H9 (cell line): ENCODE results near the gene IGF2BP3. TPM values are rescaled to one million over a fixed set of nuclear protein-coding genes. Genes with fewer than 3 reads are reported as not detected.

Source experiments
- DNase-seq: peaks from one replicate; pipeline ENCODE4 v3.0.0-alpha.2; 2017
- H2AFZ ChIP-seq: one replicate; pipeline ENCODE4 v1.6.1; 2013; ENCODE audit warnings: mild to moderate bottlenecking, low read length, control low read depth, moderate library complexity
- H2AK5ac ChIP-seq: 2 replicates; pipeline ENCODE4 v1.6.1; 2013; ENCODE audit warnings: low read length, control low read depth, mixed read lengths; ENCODE audit not compliant: insufficient read length
- H2BK120ac ChIP-seq: one replicate; pipeline ENCODE4 v1.6.1; 2013; ENCODE audit warnings: low read depth, mild to moderate bottlenecking, low read length, control low read depth, inconsistent platforms; ENCODE audit not compliant: poor library complexity, severe bottlenecking
- H2BK12ac ChIP-seq: 2 replicates; pipeline ENCODE4 v1.6.1; 2013; ENCODE audit warnings: low read length, control low read depth, mixed read lengths, low read depth; ENCODE audit not compliant: insufficient read length
- H2BK15ac ChIP-seq: 2 replicates; pipeline ENCODE4 v1.6.1; 2013; ENCODE audit warnings: low read depth, low read length, control low read depth
- H2BK20ac ChIP-seq: one replicate; pipeline ENCODE4 v1.6.1; 2013; ENCODE audit warnings: low read depth, mild to moderate bottlenecking, low read length, control low read depth, inconsistent platforms; ENCODE audit not compliant: poor library complexity, severe bottlenecking
- H2BK5ac ChIP-seq: 2 replicates; pipeline ENCODE4 v1.6.1; 2013; ENCODE audit warnings: low read length, control low read depth, mixed read lengths; ENCODE audit not compliant: insufficient read length
- H3K14ac ChIP-seq: 2 replicates; pipeline ENCODE4 v1.6.1; 2013; ENCODE audit warnings: low read length, control low read depth; ENCODE audit not compliant: insufficient read depth
- H3K18ac ChIP-seq: 2 replicates; pipeline ENCODE4 v1.6.1; 2013; ENCODE audit warnings: low read depth, mild to moderate bottlenecking, mixed read lengths, low read length, control low read depth; ENCODE audit not compliant: insufficient read length
- H3K23ac ChIP-seq: 2 replicates; pipeline ENCODE4 v1.6.1; 2013; ENCODE audit warnings: low read length, control low read depth, mixed read lengths, low read depth; ENCODE audit not compliant: insufficient read length
- H3K23me2 ChIP-seq: 2 replicates; pipeline ENCODE4 v1.6.1; 2013; ENCODE audit warnings: low read depth, mild to moderate bottlenecking, mixed read lengths, low read length, control low read depth; ENCODE audit not compliant: insufficient read length, poor library complexity, severe bottlenecking
- H3K27ac ChIP-seq: 2 replicates; pipeline ENCODE4 v1.5.1; 2013; ENCODE audit warnings: low read length, control low read depth, mixed read lengths, low read depth; ENCODE audit not compliant: insufficient read length
- H3K27me3 ChIP-seq: 2 replicates; pipeline ENCODE4 v1.6.1; 2013; ENCODE audit warnings: low read length, control low read depth, inconsistent platforms; ENCODE audit not compliant: insufficient read depth
- H3K4ac ChIP-seq: 2 replicates; pipeline ENCODE4 v1.6.1; 2013; ENCODE audit warnings: low read depth, mild to moderate bottlenecking, control low read depth, inconsistent platforms, low read length, moderate library complexity
- H3K4me1 ChIP-seq: 2 replicates; pipeline ENCODE4 v1.6.1; 2013; ENCODE audit warnings: low read length, control low read depth, inconsistent platforms; ENCODE audit not compliant: insufficient read depth
- H3K4me2 ChIP-seq: 2 replicates; pipeline ENCODE4 v1.6.1; 2013; ENCODE audit warnings: low read length, control low read depth, mixed read lengths; ENCODE audit not compliant: insufficient read length, insufficient read depth
- H3K56ac ChIP-seq: 2 replicates; pipeline ENCODE4 v1.6.1; 2013; ENCODE audit warnings: low read depth, mild to moderate bottlenecking, mixed read lengths, low read length, control low read depth; ENCODE audit not compliant: insufficient read length
- H3K79me1 ChIP-seq: 2 replicates; pipeline ENCODE4 v1.6.1; 2013; ENCODE audit warnings: low read depth, mild to moderate bottlenecking, moderate library complexity, low read length, control low read depth, inconsistent platforms; ENCODE audit not compliant: insufficient read depth, poor library complexity, severe bottlenecking
- H3K79me2 ChIP-seq: 2 replicates; pipeline ENCODE4 v1.6.1; 2013; ENCODE audit warnings: low read length, control low read depth, inconsistent platforms; ENCODE audit not compliant: insufficient read depth
- H3K9ac ChIP-seq: 2 replicates; pipeline ENCODE4 v1.6.1; 2013; ENCODE audit warnings: low read length, control low read depth, mixed read lengths; ENCODE audit not compliant: insufficient read length; ENCODE audit errors: extremely low read depth
- H3K9me3 ChIP-seq: one replicate; pipeline ENCODE4 v1.6.1; 2013; ENCODE audit warnings: low read depth, low read length, inconsistent platforms; ENCODE audit not compliant: control insufficient read depth
- H3T11ph ChIP-seq: one replicate; pipeline ENCODE4 v1.6.1; 2013; ENCODE audit warnings: mild to moderate bottlenecking, low read length, control low read depth, inconsistent platforms
- H4K20me1 ChIP-seq: one replicate; pipeline ENCODE4 v1.6.1; 2013; ENCODE audit not compliant: control insufficient read depth, insufficient read length, insufficient read depth
- H4K5ac ChIP-seq: 2 replicates; pipeline ENCODE4 v1.6.1; 2013; ENCODE audit warnings: low read depth, mild to moderate bottlenecking, mixed read lengths, low read length, control low read depth; ENCODE audit not compliant: insufficient read length
- H4K8ac ChIP-seq: replicated peaks from 2 replicates; pipeline ENCODE4 v1.6.1; 2013; ENCODE audit warnings: low read length, control low read depth, mixed read lengths, low read depth; ENCODE audit not compliant: insufficient read length
- H4K91ac ChIP-seq: 2 replicates; pipeline ENCODE4 v1.6.1; 2013; ENCODE audit warnings: low read depth, mild to moderate bottlenecking, moderate library complexity, mixed read lengths, low read length, control low read depth; ENCODE audit not compliant: insufficient read length
- H3K27ac Mint-ChIP-seq, 3 experiments: 2 replicates in 2 of 3; 3 replicates in 1 of 3; pipeline ENCODE4 v1.8.0; 2020 to 2021; ENCODE audit warnings: mixed read lengths in 3 of 3, mild to moderate bottlenecking in 1 of 3, moderate library complexity in 1 of 3
- H3K27me3 Mint-ChIP-seq: 2 replicates; pipeline ENCODE4 v1.8.0; 2021; ENCODE audit warnings: low read depth, mild to moderate bottlenecking, moderate library complexity, mixed read lengths
- H3K36me3 Mint-ChIP-seq, 3 experiments: 2 replicates in 2 of 3; 3 replicates in 1 of 3; pipeline ENCODE4 v1.8.0; 2020 to 2021; ENCODE audit warnings: low read depth in 3 of 3, mixed read lengths in 3 of 3; ENCODE audit not compliant: insufficient read depth in 1 of 3
- H3K4me1 Mint-ChIP-seq, 2 experiments: 2 replicates each; pipeline ENCODE4 v1.8.0; 2020; ENCODE audit warnings: mixed read lengths in 2 of 2
- H3K4me3 Mint-ChIP-seq, 2 experiments: 2 replicates in 1 of 2; 3 replicates in 1 of 2; pipeline ENCODE4 v1.8.0; 2020 to 2021; ENCODE audit warnings: mild to moderate bottlenecking in 2 of 2, mixed read lengths in 2 of 2, moderate library complexity in 1 of 2
- H3K9me3 Mint-ChIP-seq, 2 experiments: 2 replicates in 1 of 2; 3 replicates in 1 of 2; pipeline ENCODE4 v1.8.0; 2020; ENCODE audit warnings: mild to moderate bottlenecking in 2 of 2, mixed read lengths in 2 of 2, moderate library complexity in 1 of 2
- CTCF ChIP-seq: fragments of 200-600 bp; sonication (generic); conservative IDR thresholded peaks from 3 replicates; pipeline ENCODE4 v1.8.0; 2021; ENCODE audit warnings: antibody characterized with exemption, mild to moderate bottlenecking
- WGBS: extraction: QIAGEN DNeasy Blood & Tissue Kit; methylation state at CpG from one replicate; pipeline ENCODE4 v1.1.7; 2013; ENCODE audit warnings: missing lambda C conversion rate, low lambda C conversion rate, mixed read lengths; ENCODE audit not compliant: insufficient read length; ENCODE audit errors: extremely low coverage; 5-methylcytosine and 5-hydroxymethylcytosine counted together
- total RNA-seq: library from RNA; stranded (reverse); gene quantifications from 2 replicates; pipeline ENCODE4 v1.2.1, GENCODE V29; 2021

The IGF2BP3 gene
- total RNA-seq, 1 experiment from 2014 or later: 197 TPM

- no peaks in the 10 kb centered on the region for H3K36me3 Mint-ChIP-seq
- Histone ChIP-seq H3K9me3 (no peaks in the 10 kb centered on the region), H3K56ac (no peak overlapping the region), H3K4me2 (no peak overlapping the region), H3K79me1 (no peaks in the 10 kb centered on the region), H3K18ac (no peak overlapping the region), H3K23ac (no peak overlapping the region), H2AFZ (no peak overlapping the region), H3K27ac (no peak overlapping the region), H4K91ac (no peak overlapping the region), H3K9ac (no peak overlapping the region), H2BK15ac (no peak overlapping the region), H2BK20ac (no peak overlapping the region), H4K5ac (no peak overlapping the region), H4K8ac (no peak overlapping the region), H2BK120ac (no peak overlapping the region), H3T11ph (no peak overlapping the region), H3K23me2 (no peaks in the 10 kb centered on the region), H3K4me1 (no peaks in the 10 kb centered on the region; the same call in 1 of the 2 replicates), H2BK12ac (no peak overlapping the region), H3K14ac (no peak overlapping the region), H3K4ac (no peak overlapping the region), H3K79me2 (no peaks in the 10 kb centered on the region), H4K20me1 (no peaks in the 10 kb centered on the region), H2AK5ac (no peak overlapping the region), H2BK5ac (no peak overlapping the region), H3K27me3 (no peaks in the 10 kb centered on the region)
- no peaks in the 10 kb centered on the region for H3K9me3 Mint-ChIP-seq
- H3K27me3 Mint-ChIP-seq: peaks cover 22% of the 10 kb centered on the region
- no CpG with 5 or more reads among the region's 12 CpGs for WGBS
- no peak overlapping the region for H3K4me3 Mint-ChIP-seq
- TF ChIP-seq CTCF: no peak
- H3K4me1 Mint-ChIP-seq: peaks cover 16 to 20% of the 10 kb centered on the region in 2 experiments
- DNase-seq: no peak
- no peak overlapping the region for H3K27ac Mint-ChIP-seq
Observed at GRCh38 chr7:23293500-23294073, 176.7 kb downstream of the IGF2BP3 start.
